ENCODE data around the gene WNK2.

Gene WNK2

DNA sequence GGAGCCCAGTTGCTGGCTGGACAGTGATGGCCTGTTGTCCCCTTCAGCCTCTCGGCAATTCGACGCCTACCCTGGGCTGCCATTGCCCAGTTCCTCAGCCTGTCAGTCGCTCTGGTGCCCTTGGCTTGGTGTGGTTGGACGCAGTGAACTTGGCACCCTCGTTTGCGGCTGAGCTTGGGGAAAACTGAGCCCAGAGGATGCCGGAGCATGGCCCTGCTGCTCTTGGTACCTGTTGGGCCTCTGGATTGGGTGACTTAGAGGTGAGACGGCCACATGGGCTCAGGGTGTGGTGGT lies 16.5 kb downstream of the WNK2 start:
- DNase-seq (ENCODE audit: low spot score), result no peak

- no peak for DNase-seq (ENCODE audit: low spot score)
These were observed 17.0 kb downstream of the WNK2 start for GRCh38 chr9:93200989-93201334.

GRCh38 chr9:93203026-93203717 lies 19.2 kb downstream of the WNK2 start:
- DNase-seq (ENCODE audit: low spot score), result no peak

- no peak for DNase-seq (ENCODE audit: low spot score)
These were observed 20.0 kb downstream of the WNK2 start for GRCh38 chr9:93203718-93204469.

DNA sequence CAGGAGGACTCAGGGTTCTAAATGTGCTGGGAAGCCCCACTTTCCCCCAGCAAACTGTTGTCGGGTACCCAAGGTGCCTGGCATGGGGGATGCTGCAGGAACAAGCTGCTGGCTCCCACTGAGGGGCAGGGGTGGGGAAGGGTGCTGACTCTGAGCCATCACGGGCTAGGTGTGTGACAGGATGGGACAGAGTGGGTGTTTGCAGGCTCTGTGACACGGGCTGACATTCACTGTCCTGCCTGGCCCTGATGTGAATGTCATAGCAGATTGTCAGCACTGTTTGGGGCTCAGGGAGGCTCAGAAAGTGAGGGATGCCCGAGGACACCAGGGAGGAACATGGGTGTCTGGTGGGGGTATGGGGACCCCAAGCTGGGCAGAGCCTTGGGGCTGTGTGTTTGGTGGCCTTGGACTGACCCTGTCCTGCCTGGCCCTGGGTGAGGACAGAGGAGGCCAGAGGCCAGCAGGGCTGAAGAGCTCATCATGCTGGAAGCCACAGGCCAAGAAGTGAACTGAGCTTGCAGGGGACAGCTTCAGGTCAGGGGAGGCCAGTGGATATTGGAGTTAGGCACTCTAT lies 20.6 kb downstream of the WNK2 start:
- DNase-seq (ENCODE audit: low spot score), result no peak

- DNase-seq (ENCODE audit: low spot score), result peak; percentile 72
These were observed 21.3 kb downstream of the WNK2 start for GRCh38 chr9:93205045-93205768.

- no peak for DNase-seq (ENCODE audit: low spot score)
These were observed 22.1 kb downstream of the WNK2 start for GRCh38 chr9:93205896-93206575.

- no peak for DNase-seq (ENCODE audit: low spot score)
These were observed 22.7 kb downstream of the WNK2 start for GRCh38 chr9:93206576-93207155.

DNA sequence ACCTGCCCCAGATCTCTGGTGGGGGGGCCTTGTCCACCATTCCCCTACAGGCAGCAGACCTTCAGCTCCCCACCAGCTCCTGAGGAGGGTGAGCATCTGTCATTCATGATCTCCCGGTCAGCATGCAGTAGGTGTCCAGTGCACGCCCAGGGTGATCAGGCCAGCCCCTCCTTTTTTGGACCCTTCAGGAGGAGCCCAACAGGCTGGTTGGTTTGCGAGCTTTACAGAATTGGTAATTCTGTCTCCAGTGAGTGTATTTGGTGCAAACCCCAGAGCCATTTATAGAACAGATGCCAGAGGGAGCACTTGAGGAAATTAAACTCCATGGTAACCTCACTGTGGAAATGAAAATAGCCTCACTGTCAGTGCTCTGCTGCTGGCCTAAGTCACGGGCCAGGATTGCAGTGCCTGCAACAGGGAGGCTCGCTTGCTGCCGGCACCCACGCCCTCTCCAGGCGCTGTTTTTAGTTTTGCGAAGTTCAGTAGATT lies 23.4 kb downstream of the WNK2 start:
- no peak for DNase-seq (ENCODE audit: low spot score)

- DNase-seq (ENCODE audit: low spot score), result no peak
These were observed 24.2 kb downstream of the WNK2 start for GRCh38 chr9:93207860-93208734.

DNA sequence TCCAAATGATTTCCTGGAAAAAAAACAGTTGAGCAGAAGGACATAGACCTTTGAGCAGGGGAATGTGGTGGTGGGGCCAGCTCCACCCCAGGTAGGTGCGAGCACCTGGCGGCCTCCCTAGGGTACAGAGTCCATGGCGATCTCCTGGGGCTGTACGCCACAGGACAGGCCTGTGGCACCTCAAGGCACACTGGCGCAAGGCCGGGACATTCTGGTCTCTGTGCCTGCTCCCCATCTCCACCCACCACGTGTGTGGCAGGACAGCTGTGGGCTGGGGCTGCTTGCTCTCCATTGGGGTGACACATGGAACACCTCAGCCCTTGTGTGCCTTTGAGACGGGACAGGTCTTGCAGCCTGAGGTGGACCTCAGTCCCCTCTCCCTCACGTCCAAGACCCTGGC lies 25.2 kb downstream of the WNK2 start:
- no peak for DNase-seq (ENCODE audit: low spot score)

GRCh38 chr9:93209576-93210323 lies 25.8 kb downstream of the WNK2 start:
- no peak for DNase-seq (ENCODE audit: low spot score)

DNA sequence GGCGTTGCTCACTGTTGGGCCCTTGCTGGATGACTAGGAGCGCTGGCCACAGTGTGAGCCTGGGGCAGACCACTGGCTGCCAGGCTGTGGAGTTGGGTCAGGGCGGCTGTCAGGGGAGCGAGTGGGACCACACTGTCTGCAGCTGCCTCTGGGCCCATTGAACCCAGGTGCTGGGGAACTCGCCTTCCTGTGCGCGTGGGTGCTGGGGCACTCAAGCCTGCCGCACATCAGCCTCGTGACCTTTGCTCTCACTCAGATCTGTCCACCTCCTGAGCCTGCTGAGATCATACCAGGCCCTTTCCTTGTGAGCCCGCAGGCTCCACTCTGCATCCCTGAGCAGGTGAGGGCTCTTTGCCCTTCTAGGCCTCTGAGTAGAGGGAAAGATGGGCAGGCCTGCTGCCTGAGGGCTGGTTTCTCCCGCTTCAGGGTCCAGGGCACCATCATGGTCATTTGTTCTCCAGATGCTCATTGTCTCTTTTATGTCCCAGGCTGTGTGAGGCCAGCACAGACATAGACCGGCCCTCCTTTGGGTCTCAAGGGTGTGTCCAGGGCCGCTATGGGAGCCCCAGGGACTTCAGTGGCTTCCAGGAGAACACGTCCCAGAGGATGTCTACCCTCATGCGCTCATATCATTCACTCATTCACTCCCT lies 26.5 kb downstream of the WNK2 start:
- no peak for DNase-seq (ENCODE audit: low spot score)

DNA sequence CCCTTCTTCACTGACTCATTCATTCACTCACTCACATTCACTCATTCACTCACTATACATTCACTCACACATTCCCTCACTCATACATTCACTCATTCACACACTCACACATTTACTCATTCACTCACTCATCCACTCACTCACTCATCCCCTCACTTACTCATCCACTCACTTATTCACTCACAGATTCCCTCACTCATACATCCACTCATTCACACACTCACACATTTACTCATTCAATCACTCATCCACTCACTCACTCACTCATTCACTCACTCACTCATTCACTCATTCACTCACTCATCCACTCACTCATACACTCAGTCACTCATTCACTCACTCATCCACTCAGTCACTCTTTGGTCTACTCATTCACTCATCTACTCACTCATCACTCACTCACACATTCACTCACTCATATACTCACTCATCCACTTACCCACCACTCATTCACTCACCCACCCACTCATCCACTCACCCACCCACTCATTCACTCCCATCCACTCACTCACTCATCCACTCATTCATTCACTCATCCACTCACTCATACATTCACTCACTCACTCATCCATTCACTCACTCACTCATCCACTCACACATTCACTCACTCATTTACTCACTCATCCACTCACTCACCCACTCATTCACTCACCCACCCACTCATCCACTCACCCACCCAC lies 27.2 kb downstream of the WNK2 start:
- DNase-seq (ENCODE audit: low spot score), result no peak

- no peak for DNase-seq (ENCODE audit: low spot score)
These were observed 27.7 kb downstream of the WNK2 start for GRCh38 chr9:93211654-93212001.

- no peak for DNase-seq (ENCODE audit: low spot score)
These were observed 28.5 kb downstream of the WNK2 start for GRCh38 chr9:93212409-93212808.

DNA sequence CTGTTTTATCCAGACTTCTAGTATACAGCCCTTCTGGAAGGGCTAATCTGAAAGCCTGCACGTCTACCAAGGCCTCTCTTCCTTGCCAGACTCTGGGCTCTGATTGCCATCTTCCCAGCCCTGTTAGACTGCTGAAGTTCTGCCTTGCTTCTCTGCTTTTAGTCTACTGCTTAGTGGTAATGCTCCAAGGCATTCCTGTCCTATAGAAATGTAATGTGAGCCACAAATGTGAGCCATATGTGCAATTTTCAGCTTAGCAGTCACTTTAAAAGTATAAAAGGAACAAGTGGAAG lies 32.1 kb downstream of the WNK2 start:
- DNase-seq (ENCODE audit: low spot score), result no peak

- no peak for DNase-seq (ENCODE audit: low spot score)
These were observed 33.8 kb downstream of the WNK2 start for GRCh38 chr9:93217706-93218105.

DNA sequence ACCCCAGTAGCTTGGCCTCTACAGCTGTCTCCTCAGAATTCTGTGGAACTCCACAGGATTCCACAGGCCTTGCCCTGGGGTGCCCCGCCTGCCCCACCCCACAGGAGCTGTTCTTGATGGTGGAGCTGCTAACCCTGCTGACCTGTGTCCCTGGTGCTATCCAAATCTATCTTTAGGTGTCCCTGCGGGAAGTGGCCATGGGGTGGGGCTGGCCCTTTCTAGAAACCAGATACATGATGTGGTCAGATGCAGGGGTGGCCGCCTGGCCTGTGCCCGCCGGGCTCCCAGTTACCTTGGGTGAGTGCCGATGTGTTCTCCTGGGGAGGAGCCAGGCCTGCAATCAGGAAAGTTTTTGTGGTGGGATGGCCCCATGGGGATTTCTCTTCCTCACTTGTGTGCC lies 34.2 kb downstream of the WNK2 start:
- no peak for DNase-seq (ENCODE audit: low spot score)

Measured in ecto neural progenitor cell (in vitro differentiated cells).